Esophagus muscularis mucosa (tissue), 3 donors: ENCODE results near the gene NKX6-1.

Source experiments
- CTCF ChIP-seq, 3 experiments: fragments of 200-600 bp in 2 of 3; fragments of 450-650 bp in 1 of 3; sonication (generic) in 2 of 3; IDR thresholded peaks; one replicate each; pipeline ENCODE4 v1.5.1; 2017 to 2019; ENCODE audit warnings: antibody characterized with exemption in 3 of 3, mild to moderate bottlenecking in 2 of 3, moderate library complexity in 1 of 3
- EP300 ChIP-seq: sonication (generic); formaldehyde crosslinking; IDR thresholded peaks from one replicate; pipeline ENCODE4 v1.6.1; 2017; ENCODE audit warnings: antibody characterized with exemption

GRCh38 chr4:84529169-84529751 is 30.2 kb upstream of the NKX6-1 start:
- TF ChIP-seq CTCF (IDR thresholded peaks at IDR 0.05) (peak; percentile 61 to 69 (median 67)), EP300 (no peak)
